Mammary microvascular endothelial cell (primary cell): ENCODE data around the gene FAM114A2. TPM values are rescaled to one million over a fixed set of nuclear protein-coding genes. Genes with fewer than 3 reads are reported as not detected.

ENCODE experiments used
- total RNA-seq: library from RNA; depleted of rRNA; stranded (reverse); fragments of >200 nt; gene quantifications from 2 replicates; pipeline ENCODE4 v1.2.3, GENCODE V29; 2015

FAM114A2 gene
- total RNA-seq, result 16.6 and 22.9 TPM in 2 replicates

GRCh38 chr5:154038707-154039457, at the start of gene FAM114A2, which contains the start of gene MFAP3:
FAM114A2 (minus strand) TSS chr5:154038910; CDS start chr5:154034953, 3,957 bp downstream.
MFAP3 (plus strand) TSS chr5:154038967; CDS start chr5:154049723, 10,756 bp downstream.

Other genes with a start within 250 kb of the FAM114A2 start
- 46.0 and 51.2 TPM in 2 replicates for gene MFAP3, start 57 bp upstream of the FAM114A2 start, total RNA-seq
- gene GALNT10, start 151.8 kb upstream of the FAM114A2 start, total RNA-seq, result 36.5 and 38.0 TPM in 2 replicates